Left lung (tissue), 10 donors: Measurements from ENCODE around the gene MYL11. TPM values are rescaled to one million over a fixed set of nuclear protein-coding genes. Genes with fewer than 3 reads are reported as not detected.
"Not testable (repeated sequence)": the region's sequence is repeated elsewhere in the genome, so short reads cannot be mapped to it uniquely, and the experiment has no call there.

Experiments used
- ATAC-seq: fragments of 200-7000 bp; cut with Tn5 transposase; one replicate; pipeline ENCODE4 v1.9.1; 2020; ENCODE audit warnings: moderate library complexity
- DNase-seq, 4 donors: peaks; one replicate each; pipeline ENCODE4 v3.0.0-alpha.2; 2013 to 2020
- H3K27ac ChIP-seq, 2 donors: fragments of 200-600 bp; sonication (generic) in 1 of 2; one replicate each; pipeline versions ENCODE4 v1.5.0 to v1.8.0; 2020 to 2021
- H3K27me3 ChIP-seq, 2 donors: fragments of 200-600 bp; sonication (generic) in 1 of 2; one replicate each; pipeline versions ENCODE4 v1.5.0 to v1.8.0; 2020 to 2021
- H3K36me3 ChIP-seq, 2 donors: fragments of 200-600 bp; sonication (generic) in 1 of 2; one replicate each; pipeline versions ENCODE4 v1.5.0 to v1.8.0; 2020 to 2021
- H3K4me1 ChIP-seq, 2 donors: fragments of 200-600 bp; one replicate each; pipeline ENCODE4 v1.8.0; 2021
- H3K4me3 ChIP-seq, 2 donors: fragments of 200-600 bp; sonication (generic) in 1 of 2; one replicate each; pipeline versions ENCODE4 v1.5.0 to v1.8.0; 2020 to 2021; ENCODE audit warnings: mild to moderate bottlenecking in 1 of 2
- H3K9me3 ChIP-seq, 2 donors: fragments of 200-600 bp; sonication (generic) in 1 of 2; one replicate each; pipeline versions ENCODE4 v1.5.0 to v1.8.0; 2020 to 2021
- CTCF ChIP-seq, 2 donors: fragments of 200-600 bp; sonication (generic) in 1 of 2; IDR thresholded peaks; one replicate each; pipeline versions ENCODE4 v1.5.0 to v1.8.0; 2021; ENCODE audit warnings: antibody characterized with exemption in 2 of 2
- intact Hi-C, 2 donors: fragments of 100-400 bp; cut with DNase I; formaldehyde crosslinking; loops; one replicate each; pipeline versions ENCODE4 v1.11.2 to v1.14.2; 2022
- polyA plus RNA-seq, 6 donors: library from polyadenylated mRNA; unstranded; fragments of 120-200 nt; gene quantifications; one replicate each; pipeline ENCODE4 v1.2.1, GENCODE V29; 2013; ENCODE audit not compliant: insufficient read length in 6 of 6
- total RNA-seq, 2 donors: library from RNA; stranded (reverse); fragmentation: NEBNext Ultra II Directional; extraction: Animal tissue kit (Norgen Biotek cat#: 25700); gene quantifications; one replicate each; pipeline ENCODE4 v1.2.1, GENCODE V29; 2021
- donor health status: DM: no; HTN: yes; CAD: no.
- donor health status: DM: no; HTN: no; CAD: no.

MYL11 gene
- total and polyA plus RNA-seq, 8 donors: 0.27 to 1.6 (median 0.71) TPM; not detected in 3

DNA sequence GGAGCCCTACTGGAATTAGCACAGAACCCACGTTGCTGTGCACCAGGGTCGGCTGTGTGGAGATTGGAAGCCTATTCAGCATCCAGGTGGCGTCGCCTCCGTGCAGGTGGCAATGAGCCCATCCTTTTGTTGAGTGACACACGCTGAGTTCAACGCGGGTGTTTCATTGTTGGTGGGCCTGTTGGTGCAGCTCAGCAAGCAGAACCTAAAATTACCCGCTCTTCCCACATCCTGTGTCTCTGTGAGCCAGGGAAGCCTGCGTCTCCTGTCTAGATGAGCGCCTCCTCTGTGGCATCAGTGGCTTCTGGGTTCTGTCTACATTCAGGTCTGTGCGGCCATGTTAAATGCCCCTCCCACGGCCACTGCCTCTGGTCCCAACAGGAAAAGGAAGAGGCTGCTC, 34.0 kb upstream of the MYL11 start:
- intact Hi-C loops: no loop called here

DNA sequence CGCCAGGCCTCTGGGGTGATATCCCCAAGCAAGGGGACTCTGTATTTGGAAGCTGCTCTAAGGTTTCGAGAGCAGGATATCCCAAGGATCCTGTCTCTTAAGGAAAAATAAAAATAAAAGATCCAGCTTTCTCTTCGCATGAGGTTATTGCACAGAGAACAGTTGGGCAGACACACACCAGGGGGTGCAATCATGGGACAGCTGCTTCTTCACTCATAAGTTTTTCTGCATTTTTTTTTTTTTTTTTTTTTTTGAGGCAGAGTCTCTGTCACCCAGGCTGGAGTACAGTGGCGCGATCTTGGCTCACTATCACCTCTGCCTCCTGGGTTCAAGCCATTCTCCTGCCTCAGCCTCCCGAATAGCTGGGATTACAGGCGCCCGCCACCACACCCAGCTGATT, 32.6 kb upstream of the MYL11 start:
- H3K4me1 ChIP-seq, DNase-seq, H3K4me3 ChIP-seq, H3K9me3 ChIP-seq, H3K27me3 ChIP-seq, H3K27ac ChIP-seq, intact Hi-C loops, ATAC-seq, H3K36me3 ChIP-seq: not testable (repeated sequence)

More for the DNA sequence above, 34.0 kb upstream of the MYL11 start:
- TF ChIP-seq CTCF (IDR thresholded peaks at IDR 0.05): no peak
- ATAC-seq (no peak), DNase-seq (no peak)
- no peak overlapping the region for H3K27ac ChIP-seq
- H3K4me1 ChIP-seq: peaks cover 0 to 5% of the 10 kb centered on the region in 2 donors
- no peaks in the 10 kb centered on the region for H3K9me3 ChIP-seq
- H3K27me3 ChIP-seq: no peaks in the 10 kb centered on the region
- no peaks in the 10 kb centered on the region for H3K36me3 ChIP-seq
- H3K4me3 ChIP-seq: no peak overlapping the region

- intact Hi-C loops: no loop called here
- no peaks in the 10 kb centered on the region for H3K36me3 ChIP-seq
- no peak overlapping the region for H3K27ac ChIP-seq
- H3K4me3 ChIP-seq: no peak overlapping the region
- no peaks in the 10 kb centered on the region for H3K4me1 ChIP-seq
- H3K27me3 ChIP-seq: no peaks in the 10 kb centered on the region
- H3K9me3 ChIP-seq: no peaks in the 10 kb centered on the region
- ATAC-seq (no peak), DNase-seq (no peak)
- no peak for TF ChIP-seq CTCF (IDR thresholded peaks at IDR 0.05)
Measured at GRCh38 chr16:30342751-30343490, 31.7 kb upstream of the MYL11 start.

DNA sequence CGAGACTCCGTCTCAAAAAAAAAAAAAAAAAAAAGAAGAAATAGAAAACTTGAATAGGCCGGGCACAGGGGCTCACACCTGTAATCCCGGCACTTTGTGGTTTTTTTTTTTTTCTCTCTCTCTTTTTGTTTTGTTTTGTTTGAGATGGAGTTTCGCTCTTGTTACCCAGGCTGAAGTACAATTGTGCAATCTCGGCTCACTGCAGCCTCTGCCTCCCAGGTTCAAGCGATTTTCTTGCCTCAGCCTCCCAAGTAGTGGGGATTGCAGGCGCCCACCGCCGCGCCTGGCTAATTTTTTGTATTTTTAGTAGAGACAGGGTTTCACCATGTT, 31.1 kb upstream of the MYL11 start:
- H3K27me3 ChIP-seq, H3K9me3 ChIP-seq, H3K4me3 ChIP-seq, intact Hi-C loops, H3K27ac ChIP-seq, DNase-seq, H3K4me1 ChIP-seq, H3K36me3 ChIP-seq, ATAC-seq: not testable (repeated sequence)

DNA sequence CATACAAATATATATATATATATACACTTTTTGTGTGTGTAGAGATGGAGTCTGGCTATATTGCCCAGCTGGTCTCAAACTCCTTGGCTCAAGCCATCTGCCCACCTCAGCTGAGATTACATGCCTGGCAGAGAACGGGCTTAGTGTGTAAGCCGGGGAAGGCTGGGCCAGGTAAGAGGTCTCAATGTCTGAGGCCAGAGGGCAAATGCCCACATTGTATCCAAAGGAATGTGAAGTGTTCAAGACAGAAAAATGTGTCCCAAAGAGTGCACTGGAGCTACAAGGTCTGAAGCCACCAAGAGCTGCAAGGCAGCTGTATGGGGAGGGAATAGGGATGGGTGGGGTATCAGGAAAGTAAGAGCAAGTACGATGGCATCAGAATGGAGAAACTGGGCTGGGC, 28.3 kb upstream of the MYL11 start:
- no peak for TF ChIP-seq CTCF (IDR thresholded peaks at IDR 0.05)
- peaks cover 0 to 12% of the 10 kb centered on the region in 2 donors for H3K4me1 ChIP-seq
- intact Hi-C loops: no loop called here
- peaks cover 0 to 24% of the 10 kb centered on the region in 2 donors for H3K36me3 ChIP-seq
- no peaks in the 10 kb centered on the region for H3K9me3 ChIP-seq
- no peaks in the 10 kb centered on the region for H3K27me3 ChIP-seq
- no peak for DNase-seq
- no peak for ATAC-seq
- no peak overlapping the region for H3K27ac ChIP-seq
- no peak overlapping the region for H3K4me3 ChIP-seq

GRCh38 chr16:30348113-30348512, 26.5 kb upstream of the MYL11 start:
- Histone ChIP-seq H3K4me1 (peaks cover 11 to 31% of the 10 kb centered on the region in 2 donors), H3K9me3 (no peaks in the 10 kb centered on the region), H3K27me3 (no peaks in the 10 kb centered on the region), H3K36me3 (peaks cover 0 to 43% of the 10 kb centered on the region in 2 donors), H3K27ac (no peak overlapping the region), H3K4me3 (no peak overlapping the region)
- intact Hi-C loops: no loop called here
- ATAC-seq (no peak), DNase-seq (no peak)
- TF ChIP-seq CTCF (IDR thresholded peaks at IDR 0.05): no peak
